ENCODE results near the gene RPN2.

RPN2 gene

DNA sequence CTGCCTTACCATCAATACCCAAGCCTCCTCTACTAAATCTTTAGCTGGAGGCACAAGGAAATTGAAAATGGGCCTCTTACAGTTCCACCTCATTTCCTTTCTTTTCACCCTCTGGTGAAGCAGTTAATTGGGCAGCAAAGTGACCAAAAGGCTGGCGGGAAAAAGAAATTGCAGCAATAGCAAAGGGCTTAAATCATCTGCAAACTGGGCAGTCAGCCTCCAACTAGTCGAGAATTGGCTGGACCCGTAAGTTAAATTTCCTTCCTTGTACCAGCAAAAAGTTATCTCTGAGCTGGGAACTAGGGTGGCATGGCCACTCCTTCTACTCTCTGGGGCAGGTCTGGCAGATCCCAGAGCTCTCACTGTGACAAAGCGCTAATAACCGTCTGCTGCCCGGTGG lies 49.0 kb downstream of the RPN2 start:
- TF ChIP-seq, protein P1, sequence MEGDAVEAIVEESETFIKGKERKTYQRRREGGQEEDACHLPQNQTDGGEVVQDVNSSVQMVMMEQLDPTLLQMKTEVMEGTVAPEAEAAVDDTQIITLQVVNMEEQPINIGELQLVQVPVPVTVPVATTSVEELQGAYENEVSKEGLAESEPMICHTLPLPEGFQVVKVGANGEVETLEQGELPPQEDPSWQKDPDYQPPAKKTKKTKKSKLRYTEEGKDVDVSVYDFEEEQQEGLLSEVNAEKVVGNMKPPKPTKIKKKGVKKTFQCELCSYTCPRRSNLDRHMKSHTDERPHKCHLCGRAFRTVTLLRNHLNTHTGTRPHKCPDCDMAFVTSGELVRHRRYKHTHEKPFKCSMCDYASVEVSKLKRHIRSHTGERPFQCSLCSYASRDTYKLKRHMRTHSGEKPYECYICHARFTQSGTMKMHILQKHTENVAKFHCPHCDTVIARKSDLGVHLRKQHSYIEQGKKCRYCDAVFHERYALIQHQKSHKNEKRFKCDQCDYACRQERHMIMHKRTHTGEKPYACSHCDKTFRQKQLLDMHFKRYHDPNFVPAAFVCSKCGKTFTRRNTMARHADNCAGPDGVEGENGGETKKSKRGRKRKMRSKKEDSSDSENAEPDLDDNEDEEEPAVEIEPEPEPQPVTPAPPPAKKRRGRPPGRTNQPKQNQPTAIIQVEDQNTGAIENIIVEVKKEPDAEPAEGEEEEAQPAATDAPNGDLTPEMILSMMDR (IDR thresholded peaks at IDR 0.05; ENCODE audit: extremely low read depth, missing control alignments), result no peak
- no peak for DNase-seq (ENCODE audit: low spot score)

DNA sequence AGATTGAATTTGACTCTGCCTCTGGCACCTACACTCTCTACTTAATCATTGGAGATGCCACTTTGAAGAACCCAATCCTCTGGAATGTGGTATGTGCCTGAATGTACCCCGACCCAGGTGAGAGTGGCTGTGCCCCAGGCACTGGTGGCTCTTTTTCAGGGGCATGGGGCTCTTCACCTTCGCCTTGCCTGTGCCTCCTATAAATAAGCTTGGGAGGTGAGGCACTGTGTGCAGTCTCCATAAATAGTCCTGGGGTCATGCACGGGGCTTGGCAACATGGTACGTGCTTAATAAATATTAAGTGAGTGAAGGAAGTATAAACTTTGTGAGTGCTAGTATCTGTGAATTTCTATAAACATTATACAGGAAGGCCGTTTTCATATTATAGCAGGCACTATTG lies 49.5 kb downstream of the RPN2 start:
- DNase-seq (ENCODE audit: low spot score), result no peak
- TF ChIP-seq, protein P1 (IDR thresholded peaks at IDR 0.05; ENCODE audit: extremely low read depth, missing control alignments), result no peak

DNA sequence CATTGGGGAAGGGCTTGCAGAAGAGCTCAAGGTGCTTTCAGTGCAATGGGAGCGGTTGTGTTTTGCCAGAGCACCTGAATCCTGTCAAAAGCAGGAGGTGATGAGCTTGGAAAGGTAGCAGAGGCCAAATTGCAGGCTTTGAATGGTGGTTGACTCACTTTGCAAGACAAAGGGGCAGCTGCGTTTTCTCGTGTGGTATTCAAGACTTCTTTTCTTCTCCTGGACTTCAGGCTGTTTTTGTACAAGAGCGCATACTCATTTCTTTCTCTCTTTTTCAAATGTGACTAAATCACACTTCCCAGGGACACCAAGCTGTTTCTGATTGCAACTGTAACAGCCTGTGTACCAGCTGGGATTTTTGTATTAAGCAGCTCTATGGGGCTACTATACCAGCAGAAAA lies 50.2 kb downstream of the RPN2 start:
- no peak for DNase-seq (ENCODE audit: low spot score)
- TF ChIP-seq, protein P1 (IDR thresholded peaks at IDR 0.05; ENCODE audit: extremely low read depth, missing control alignments), result no peak

DNA sequence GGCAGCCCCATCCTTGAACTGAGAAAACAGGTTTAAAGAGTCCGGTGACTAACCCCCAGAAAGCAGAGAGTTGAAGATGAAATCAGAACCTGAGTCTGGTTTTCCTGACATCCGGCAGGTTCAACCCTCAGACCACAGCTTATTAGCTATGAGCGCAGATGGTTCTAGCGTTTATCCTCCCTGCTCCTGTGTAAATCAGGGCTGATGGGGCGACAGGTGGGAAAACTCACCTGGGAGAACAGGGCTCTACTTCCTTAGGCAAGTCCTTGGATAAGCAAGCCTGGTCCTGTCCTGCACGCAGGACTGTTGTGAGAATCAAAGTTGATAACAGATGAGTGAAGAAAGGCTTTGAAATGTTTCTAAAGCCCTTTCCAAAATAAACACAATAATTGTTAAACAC lies 51.1 kb downstream of the RPN2 start:
- no peak for DNase-seq (ENCODE audit: low spot score)
- TF ChIP-seq, protein P1 (IDR thresholded peaks at IDR 0.05; ENCODE audit: extremely low read depth, missing control alignments), result no peak

DNA sequence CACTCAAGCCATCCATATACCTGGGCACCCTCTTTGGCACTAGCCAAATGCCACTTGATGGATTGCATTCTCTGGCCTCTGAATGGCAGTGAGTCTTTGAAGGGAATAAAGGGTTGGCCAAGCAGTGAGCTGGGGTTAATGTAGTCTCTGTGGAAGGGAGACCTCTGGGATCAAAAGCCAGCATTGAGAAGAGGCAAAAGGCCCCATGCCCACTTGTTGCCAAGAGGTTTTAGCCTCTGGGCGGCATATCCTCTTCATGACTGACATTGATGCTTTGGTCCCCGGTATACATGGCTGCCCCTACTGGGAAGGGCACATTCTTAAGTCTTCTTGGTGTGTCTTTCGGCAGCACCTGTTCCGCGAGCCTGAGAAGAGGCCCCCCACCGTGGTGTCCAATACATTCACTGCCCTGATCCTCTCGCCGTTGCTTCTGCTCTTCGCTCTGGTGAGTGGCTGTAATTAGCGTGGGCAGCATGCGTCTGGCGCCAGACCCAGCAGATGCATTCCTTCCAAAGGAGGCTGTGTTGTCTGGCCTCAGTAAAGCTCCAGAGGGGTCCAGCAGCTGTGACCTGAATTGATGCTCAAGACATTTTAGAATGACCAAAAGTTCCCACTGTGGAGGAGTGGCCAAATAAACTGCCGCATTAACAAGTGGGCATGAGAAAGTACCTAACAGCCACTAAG lies 53.0 kb downstream of the RPN2 start:
- no peak for DNase-seq (ENCODE audit: low spot score)
- TF ChIP-seq, protein P1 (IDR thresholded peaks at IDR 0.05; ENCODE audit: extremely low read depth, missing control alignments), result no peak

DNA sequence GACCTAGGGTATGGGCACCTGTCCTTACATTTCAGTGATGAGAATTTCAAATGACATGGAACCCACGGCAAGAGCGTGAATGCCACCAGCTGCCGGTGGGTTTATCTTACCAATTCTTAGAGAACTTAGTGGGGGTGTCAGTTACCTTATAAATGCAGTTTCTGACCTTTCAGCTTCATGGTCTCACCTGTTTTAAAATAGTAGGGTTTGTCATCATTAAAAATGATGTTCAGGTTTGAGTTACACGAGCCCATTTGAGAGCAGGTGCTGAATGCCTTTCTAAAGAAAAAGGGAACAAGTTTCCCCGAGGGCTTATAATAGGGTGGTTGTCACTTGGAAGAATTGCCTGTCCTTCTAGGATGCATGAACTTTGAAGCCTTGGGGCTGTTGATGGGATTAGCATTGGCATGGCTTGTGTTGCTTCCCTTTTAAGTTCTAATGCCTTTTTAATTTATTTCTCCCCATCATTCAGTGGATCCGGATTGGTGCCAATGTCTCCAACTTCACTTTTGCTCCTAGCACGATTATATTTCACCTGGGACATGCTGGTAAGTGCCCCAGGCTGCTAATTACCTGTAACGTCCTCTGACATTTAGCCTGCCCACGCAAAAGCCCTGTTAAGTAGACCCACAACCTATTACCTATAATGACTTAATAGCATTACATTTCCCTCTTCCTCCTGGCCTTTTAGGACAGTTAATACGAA lies 54.6 kb downstream of the RPN2 start:
- no peak for DNase-seq (ENCODE audit: low spot score)
- TF ChIP-seq, protein P1 (IDR thresholded peaks at IDR 0.05; ENCODE audit: extremely low read depth, missing control alignments), result no peak

DNA sequence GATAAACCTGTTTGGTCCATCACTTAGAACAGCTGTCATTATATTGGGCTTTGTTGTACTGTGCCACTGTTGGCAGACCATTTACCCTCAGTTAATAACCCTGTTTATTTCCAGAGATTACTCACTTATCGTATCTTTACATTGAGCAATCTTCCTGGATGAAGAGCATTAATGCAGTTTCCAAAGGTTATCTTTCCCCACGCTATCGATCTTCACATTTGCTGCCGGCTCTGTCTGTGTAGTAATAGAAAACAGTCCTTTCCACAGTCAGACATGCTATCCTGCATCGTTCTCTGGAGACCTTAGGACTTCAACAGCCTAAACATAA lies 55.1 kb downstream of the RPN2 start:
- TF ChIP-seq, protein P1 (IDR thresholded peaks at IDR 0.05; ENCODE audit: extremely low read depth, missing control alignments), result no peak
- DNase-seq (ENCODE audit: low spot score), result no peak

Data from GM20000 (cell line).